ENCODE results near the gene TFF2.

TFF2 gene

DNA sequence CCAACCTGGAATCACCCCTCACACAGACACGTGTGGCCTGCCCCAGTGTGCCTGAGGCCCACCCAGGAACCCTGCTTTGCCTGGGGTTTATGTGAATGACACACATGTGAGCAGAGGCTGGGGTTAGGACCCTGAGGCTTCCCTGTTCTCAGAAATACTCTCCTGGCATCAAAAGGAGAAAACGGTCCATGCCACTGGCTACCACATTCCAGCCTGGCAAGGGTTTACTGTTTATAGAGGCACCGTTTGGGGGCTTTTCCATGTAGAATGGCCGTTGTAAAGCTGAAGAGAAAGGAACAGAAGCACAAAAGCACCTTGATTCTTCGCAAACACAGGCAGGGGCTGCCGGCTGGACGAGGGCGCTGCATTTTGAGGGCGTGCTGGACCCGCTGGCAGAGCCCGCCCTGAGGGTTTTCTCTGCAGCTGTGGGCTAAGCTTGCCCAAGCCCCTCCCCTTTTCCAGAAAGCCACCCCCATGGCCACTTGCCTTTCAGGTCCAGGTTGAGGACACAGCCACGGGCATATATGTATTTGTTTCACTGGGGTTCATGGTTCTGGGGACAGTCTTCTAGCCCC lies 48.6 kb downstream of the TFF2 start:
- no peak for DNase-seq

DNA sequence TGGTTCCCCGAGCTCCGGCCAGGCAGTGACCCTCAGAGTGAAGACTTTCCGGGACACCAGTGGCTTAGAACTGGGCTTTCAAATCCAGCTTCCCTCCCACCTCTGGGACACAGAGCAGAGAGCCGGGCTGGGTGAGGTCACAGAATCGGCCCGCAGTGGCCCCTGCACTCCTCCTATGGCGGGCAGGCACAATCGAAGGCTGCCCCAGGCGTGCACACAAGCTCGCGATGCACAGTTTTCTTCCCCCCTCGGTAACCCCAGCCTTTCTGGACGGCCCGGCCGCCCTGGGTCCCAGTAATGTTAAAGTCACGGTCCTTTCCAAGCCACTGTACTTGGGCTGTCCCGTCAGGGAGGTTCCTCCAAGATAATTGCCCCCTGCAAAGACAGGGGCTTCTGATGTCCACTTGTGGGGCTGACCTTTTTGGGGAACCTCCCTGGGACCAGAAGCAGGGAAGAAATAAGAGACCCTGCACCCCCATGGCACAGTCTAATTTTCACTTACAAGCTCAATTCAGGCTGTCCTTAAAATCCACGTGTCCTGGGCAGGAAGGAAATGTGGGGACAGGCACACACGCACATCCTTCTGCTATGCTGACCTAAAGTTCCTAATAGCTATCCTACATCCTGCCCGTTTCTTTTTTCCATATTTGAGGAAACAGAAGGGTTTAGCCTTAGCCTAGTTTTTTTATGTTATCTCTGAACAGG lies 49.3 kb downstream of the TFF2 start:
- DNase-seq, result no peak

DNA sequence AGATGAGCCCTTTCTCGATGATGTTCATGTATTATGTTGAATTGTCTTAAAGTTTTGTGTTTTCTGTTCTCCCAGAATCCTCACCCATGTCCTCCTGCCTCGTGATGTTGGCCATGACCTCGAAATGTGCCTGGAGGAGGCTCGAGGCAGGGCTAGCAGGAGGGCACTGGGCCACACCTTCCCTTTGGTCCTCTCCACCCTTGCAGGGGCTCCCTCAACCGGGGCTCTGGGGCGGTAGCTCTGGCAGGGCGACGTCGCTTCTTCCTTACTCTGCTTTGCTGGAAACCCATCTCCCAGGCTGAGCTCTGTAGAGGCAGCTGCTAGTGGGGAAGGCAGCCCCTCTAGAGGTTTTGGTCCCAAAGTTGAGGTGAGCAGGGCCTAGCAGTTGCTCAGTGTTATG lies 49.8 kb downstream of the TFF2 start:
- no peak for DNase-seq

DNA sequence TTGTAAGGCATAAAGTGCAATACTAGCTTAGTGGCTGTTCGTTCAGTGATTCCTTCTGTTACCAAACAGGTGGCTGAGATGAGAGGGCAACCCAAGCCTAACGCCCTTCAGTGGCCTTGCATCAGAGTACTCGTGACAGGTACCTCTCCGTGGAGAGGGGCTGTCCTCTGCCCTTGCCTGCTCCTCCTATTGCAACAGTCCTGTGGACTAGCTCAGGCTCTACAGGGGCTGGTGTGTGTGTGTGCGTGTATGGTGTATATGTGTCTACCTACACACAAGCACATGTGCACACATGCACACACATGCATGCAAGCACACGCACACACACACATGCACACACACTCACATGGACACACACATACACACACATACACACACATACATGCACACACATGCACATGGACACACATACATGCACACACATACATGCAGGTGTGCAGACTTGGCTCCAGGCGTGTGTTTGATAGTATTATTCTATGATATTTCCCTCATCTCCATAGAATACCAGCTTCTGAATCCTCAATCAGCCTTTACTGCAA lies 50.7 kb downstream of the TFF2 start:
- no peak for DNase-seq

DNA sequence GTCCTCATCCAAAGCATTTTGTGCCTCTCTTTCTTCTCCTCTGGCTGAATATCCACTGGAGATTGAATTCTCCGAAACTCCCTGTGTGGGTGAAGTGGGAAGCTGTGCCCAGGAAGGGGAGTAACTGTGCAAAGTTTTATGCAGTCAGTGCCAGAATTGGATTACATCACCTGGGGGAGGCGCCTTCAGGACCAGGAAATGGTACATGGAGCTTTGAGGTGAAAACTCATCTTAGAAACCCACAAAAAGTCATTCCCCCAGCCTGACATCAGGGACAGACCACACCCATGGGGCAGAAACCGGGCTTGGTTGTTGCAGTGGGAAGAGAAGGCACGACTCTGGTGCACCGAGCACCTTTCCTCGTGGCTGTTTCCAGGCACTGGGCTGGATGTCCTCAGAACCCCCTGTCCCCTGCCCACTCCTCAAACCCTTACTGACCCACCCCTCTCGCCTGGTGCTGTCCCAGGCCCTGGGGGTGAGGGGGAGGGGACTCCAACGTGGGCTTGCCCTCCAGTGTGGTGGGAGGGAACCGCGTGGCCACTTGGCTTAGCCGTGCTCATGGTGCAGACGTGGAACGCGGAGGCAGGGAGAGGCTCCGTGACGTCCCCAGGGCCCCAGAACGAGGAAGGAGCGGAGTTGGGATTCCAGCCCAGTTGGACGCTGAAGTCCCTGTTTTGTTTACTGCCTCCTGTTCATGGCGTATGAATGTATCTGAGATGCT lies 51.3 kb downstream of the TFF2 start:
- no peak for DNase-seq

DNA sequence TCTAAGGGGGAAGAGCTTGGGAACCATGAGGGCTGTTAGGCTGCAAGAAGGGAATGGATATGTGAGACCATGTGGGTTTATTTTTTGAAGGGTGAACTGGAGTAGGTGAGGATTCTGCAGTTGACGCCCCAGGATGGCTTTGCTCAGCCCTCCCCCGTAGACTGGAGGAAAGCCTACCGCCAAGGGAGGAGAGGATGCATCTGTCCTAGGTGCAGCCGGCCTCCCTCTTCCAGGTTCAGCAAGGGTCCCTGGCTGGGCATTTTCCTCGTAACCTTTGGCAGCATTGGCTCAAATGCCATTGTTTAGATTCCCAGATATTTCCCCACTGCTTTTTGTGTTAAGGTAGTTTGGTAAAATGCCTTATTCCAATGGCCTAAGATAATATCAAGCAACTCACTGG lies 52.1 kb downstream of the TFF2 start:
- DNase-seq, result no peak

DNA sequence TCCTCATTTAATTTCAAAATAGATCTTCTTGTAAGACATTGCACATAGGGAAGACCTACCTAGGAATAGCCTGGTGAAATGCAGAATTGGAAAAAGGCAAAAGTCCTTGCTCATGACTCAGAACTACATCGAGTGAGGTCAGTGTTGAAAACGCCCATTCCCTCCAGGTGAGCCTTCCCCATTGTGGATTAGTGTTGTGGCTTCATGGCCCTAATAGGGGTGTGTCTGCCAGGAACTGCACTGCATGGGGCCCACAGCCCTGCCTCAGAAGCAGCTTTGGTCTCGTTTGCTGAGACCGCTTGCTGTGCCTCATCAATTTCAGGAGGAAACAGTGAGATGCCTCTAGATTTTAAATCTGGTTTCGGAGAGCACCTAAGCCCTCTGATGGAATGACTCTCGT lies 52.6 kb downstream of the TFF2 start:
- DNase-seq, result no peak

DNA sequence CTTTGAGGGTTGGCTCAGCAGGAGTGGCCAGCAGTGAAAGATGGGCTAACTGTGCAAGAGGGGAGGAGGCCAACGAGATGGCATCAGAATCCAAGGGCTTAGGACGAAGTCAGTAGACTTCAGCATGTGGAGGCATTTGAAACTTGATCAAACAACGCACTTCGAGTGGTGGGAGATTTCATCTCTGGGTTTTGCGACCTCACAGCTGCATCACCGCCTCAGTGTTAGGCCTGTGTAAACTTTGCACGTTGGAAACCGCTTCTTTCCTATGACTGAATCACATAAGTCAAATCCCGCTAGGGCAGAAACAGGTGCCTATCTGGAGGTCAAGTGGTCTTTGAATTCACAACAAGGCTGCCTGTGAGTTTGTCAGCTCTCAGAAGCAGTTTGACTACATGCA lies 53.4 kb downstream of the TFF2 start:
- no peak for DNase-seq

DNA sequence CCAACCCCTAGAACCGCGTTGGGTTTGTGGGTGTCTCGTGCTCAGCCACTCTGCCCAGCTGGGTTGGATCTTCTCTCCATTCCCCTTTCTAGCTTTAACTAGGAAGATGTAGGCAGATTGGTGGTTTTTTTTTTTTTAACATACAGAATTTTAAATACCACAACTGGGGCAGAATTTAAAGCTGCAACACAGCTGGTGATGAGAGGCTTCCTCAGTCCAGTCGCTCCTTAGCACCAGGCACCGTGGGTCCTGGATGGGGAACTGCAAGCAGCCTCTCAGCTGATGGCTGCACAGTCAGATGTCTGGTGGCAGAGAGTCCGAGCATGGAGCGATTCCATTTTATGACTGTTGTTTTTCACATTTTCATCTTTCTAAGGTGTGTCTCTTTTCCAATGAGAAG lies 54.3 kb downstream of the TFF2 start:
- DNase-seq, result no peak

All from CD4-positive, alpha-beta T cell treated with Interleukin-1 beta for 1 hour (primary cell).